HK-2 (cell line): Measurements from ENCODE around the gene FAM222B.

Experiments
- DNase-seq: peaks from one replicate; pipeline ENCODE4 v3.0.0-alpha.2; 2018; ENCODE audit not compliant: unreplicated experiment

The FAM222B gene

GRCh38 chr17:28712032-28712704 lies 130.4 kb downstream of the FAM222B start:
- DNase-seq, result no peak

GRCh38 chr17:28711723-28712031 lies 130.9 kb downstream of the FAM222B start, which contains the start of gene PROCA1:
PROCA1 (minus strand) TSS chr17:28711888; CDS start chr17:28711660, 228 bp downstream.
- DNase-seq, result no peak

- peak; percentile 93 for DNase-seq
Observed at GRCh38 chr17:28710861-28711722, 131.5 kb downstream of the FAM222B start.

- no peak for DNase-seq
Observed at GRCh38 chr17:28707339-28707720, 135.3 kb downstream of the FAM222B start.

GRCh38 chr17:28706471-28707338 lies 135.9 kb downstream of the FAM222B start:
- DNase-seq, result no peak
